NCI-H1048 (cell line): ENCODE measurements around the gene DHX16.
"Not testable (repeated sequence)": the region's sequence is repeated elsewhere in the genome, so short reads cannot be mapped to it uniquely, and the experiment has no call there.

ENCODE experiments used
- DNase-seq: peaks from one replicate; lab custom pipeline; 2025; lab: John Stamatoyannopoulos, UW

DHX16 gene

GRCh38 chr6:30672445-30673253 is at the start of gene DHX16:
DHX16 (minus strand) TSS chr6:30673006; CDS start chr6:30672841, 165 bp downstream.
- peak; percentile 82 for DNase-seq

- not testable (repeated sequence) for DNase-seq
These were observed 49.1 kb upstream of the DHX16 start for GRCh38 chr6:30722025-30722279.

GRCh38 chr6:30721198-30722024 is 48.6 kb upstream of the DHX16 start:
- DNase-seq: peak; percentile 56

GRCh38 chr6:30720738-30721197 is 48.0 kb upstream of the DHX16 start:
- no peak for DNase-seq

- peak; percentile 87 for DNase-seq
These were observed 47.3 kb upstream of the DHX16 start, which contains the start of gene TUBB for GRCh38 chr6:30719791-30720737. TUBB (plus strand) TSS chr6:30720352; CDS start chr6:30720507, 155 bp downstream.

GRCh38 chr6:30719356-30719755 is 46.5 kb upstream of the DHX16 start:
- DNase-seq: no peak

GRCh38 chr6:30717845-30718720 is 45.3 kb upstream of the DHX16 start:
- DNase-seq: not testable (repeated sequence)

- DNase-seq: peak; percentile 100
These were observed 44.5 kb upstream of the DHX16 start, which contains the start of gene MDC1 for GRCh38 chr6:30717129-30717844. MDC1 (minus strand) TSS chr6:30717281; CDS start chr6:30715175, 2,106 bp downstream.

GRCh38 chr6:30716879-30717128 is 44.0 kb upstream of the DHX16 start:
- no peak for DNase-seq

GRCh38 chr6:30714263-30714662 is 41.5 kb upstream of the DHX16 start:
- DNase-seq: no peak

- DNase-seq: no peak
These were observed 39.7 kb upstream of the DHX16 start for GRCh38 chr6:30712441-30712945.

- no peak for DNase-seq
These were observed 39.1 kb upstream of the DHX16 start for GRCh38 chr6:30711758-30712380.

- no peak for DNase-seq
These were observed 36.5 kb upstream of the DHX16 start for GRCh38 chr6:30709101-30709868.

GRCh38 chr6:30707281-30707850 is 34.6 kb upstream of the DHX16 start:
- no peak for DNase-seq

GRCh38 chr6:30705620-30706019 is 32.8 kb upstream of the DHX16 start:
- no peak for DNase-seq

GRCh38 chr6:30703821-30704220 is 31.0 kb upstream of the DHX16 start:
- no peak for DNase-seq

- DNase-seq: no peak
These were observed 30.2 kb upstream of the DHX16 start for GRCh38 chr6:30703011-30703410.

- no peak for DNase-seq
These were observed 27.5 kb upstream of the DHX16 start for GRCh38 chr6:30700340-30700739.

GRCh38 chr6:30696432-30696831 is 23.6 kb upstream of the DHX16 start:
- DNase-seq: no peak
